Cardiac fibroblast (primary cell): Measurements from ENCODE around the gene SLC7A14.

Experiments
- DNase-seq, 2 donors: peaks; one replicate each; pipeline versions ENCODE4 v3.0.0 to v3.0.0-alpha.2; 2010; ENCODE audit warnings: low read depth in 2 of 2
- H3K4me3 ChIP-seq, 2 donors: replicated peaks in 1 of 2; 1 replicate in 1 of 2; 2 replicates in 1 of 2; pipeline ENCODE4 v1.5.1; 2011; ENCODE audit warnings: low read depth in 2 of 2, low read length in 2 of 2, mild to moderate bottlenecking in 2 of 2, moderate library complexity in 1 of 2
- CTCF ChIP-seq: IDR thresholded peaks from one replicate; pipeline ENCODE4 v1.5.1; 2011; ENCODE audit warnings: low read depth, mild to moderate bottlenecking, low read length, inconsistent platforms

SLC7A14 gene

DNA sequence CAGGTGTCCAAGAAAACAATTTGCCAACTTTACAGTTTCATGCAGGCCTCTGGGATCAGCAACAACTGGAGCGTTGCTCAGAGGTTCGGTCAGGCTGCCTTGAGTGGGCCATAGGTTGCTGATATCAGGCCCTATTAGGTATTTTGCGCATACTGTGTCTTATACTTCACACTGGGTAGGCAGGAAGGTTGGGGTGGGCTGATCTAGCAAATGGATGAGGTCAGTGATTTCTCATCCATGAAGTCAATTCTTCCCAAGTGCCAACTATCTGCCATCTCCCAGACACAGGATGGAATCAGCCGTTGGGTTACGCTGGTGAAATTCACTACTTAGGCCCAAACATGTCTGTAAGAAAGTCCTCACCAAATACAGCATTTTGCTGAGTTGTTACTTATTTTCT, 77.6 kb downstream of the SLC7A14 start:
- no peak overlapping the region for H3K4me3 ChIP-seq
- no peak for DNase-seq
- TF ChIP-seq CTCF = no peak

GRCh38 chr3:170507063-170507462, 78.8 kb downstream of the SLC7A14 start:
- no peak overlapping the region for H3K4me3 ChIP-seq
- no peak for TF ChIP-seq CTCF
- no peak for DNase-seq

GRCh38 chr3:170506556-170506955, 79.3 kb downstream of the SLC7A14 start:
- no peak for TF ChIP-seq CTCF
- no peak overlapping the region for H3K4me3 ChIP-seq
- DNase-seq = peak; percentile 60 to 65

GRCh38 chr3:170502297-170502696, 83.6 kb downstream of the SLC7A14 start:
- DNase-seq = peak in 1 of 2 donors; percentile 82
- H3K4me3 ChIP-seq = no peak overlapping the region
- no peak for TF ChIP-seq CTCF

DNA sequence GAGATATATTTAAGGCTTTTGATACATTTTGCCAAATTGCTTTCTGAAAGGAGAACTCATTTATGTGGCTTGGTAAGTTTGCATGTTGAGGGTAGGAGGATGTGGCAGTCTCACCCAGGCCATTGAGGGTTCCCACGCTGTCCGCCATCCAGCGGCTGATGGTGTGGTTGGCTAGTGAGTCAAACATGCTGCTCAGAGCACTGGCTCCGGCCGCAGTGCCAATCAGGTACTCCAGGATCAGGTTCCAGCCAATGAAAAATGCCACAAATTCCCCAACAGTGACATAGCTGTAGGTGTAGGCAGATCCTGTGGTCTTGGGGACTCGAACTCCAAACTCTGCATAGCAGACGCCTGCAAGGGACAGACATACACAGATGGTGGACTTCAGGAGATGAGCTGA, 84.9 kb downstream of the SLC7A14 start:
- H3K4me3 ChIP-seq = no peak overlapping the region
- no peak for DNase-seq
- TF ChIP-seq CTCF = no peak

DNA sequence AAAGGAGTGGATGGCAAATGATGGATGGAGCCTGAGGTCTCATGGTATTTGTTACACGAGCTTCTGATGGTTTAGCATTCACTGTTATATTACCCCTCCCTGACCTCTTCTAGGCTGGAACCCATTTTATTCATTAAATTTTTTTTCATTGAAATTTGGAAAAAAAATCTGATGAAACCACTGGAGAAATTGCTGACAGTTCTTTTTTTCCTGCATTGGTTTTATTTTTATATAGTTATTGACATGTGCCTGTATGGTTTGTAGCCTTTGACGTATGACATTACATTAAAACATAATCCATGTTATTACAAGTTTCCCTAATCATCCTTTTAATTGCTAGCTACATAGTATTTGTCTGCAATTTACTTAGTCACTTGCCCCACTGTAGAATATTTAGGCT, 85.4 kb downstream of the SLC7A14 start:
- no peak for TF ChIP-seq CTCF

DNA sequence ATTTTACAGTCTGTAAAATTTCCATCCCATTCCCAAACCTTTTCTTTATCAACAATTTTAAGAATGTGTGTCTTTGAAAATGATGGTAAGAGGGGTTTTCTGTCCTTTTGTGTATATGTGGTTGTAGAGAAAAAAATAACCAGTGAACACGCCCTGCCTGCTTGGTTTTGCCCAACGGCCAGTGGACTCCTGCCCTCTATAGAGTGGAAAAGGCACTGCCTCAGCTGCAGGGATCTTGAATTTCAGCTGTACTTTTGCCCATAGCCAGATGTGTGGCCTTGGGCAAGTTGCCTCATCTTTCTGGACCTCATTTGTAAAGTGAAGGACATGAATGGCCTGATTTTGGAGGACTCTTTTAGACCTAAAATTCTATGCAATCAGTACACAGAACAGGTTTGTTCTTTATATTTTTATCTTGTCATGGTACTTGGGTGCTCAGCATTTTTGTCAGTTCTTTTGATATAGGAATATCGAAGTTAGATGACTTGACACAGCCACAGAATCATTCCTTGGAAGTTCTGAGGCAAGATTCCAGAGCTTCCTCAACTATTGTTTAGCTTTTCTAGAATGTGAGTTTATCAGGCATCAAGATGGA, 86.2 kb downstream of the SLC7A14 start:
- peak; percentile 81 for TF ChIP-seq CTCF
- no peak overlapping the region for H3K4me3 ChIP-seq
- DNase-seq = peak; percentile 75 to 78

More for the DNA sequence above, 85.4 kb downstream of the SLC7A14 start:
- no peak for DNase-seq
- no peak overlapping the region for H3K4me3 ChIP-seq
